Small intestine (tissue), 16 donors: Measurements from ENCODE around the gene FAM78A. TPM values are rescaled to one million over a fixed set of nuclear protein-coding genes. Genes with fewer than 3 reads are reported as not detected.

Experiments
- DNase-seq, 2 donors: peaks; one replicate each; pipeline versions ENCODE4 v3.0.0 to v3.0.0-alpha.2; 2013
- FAIRE-seq: peaks from 2 replicates; lab custom pipeline; 2012; peaks lifted over from hg19 to GRCh38; lab: Jason Lieb, UNC
- H3K27ac ChIP-seq, 3 donors: one replicate each; pipeline ENCODE4 v1.5.1; 2013; ENCODE audit warnings: low read length in 2 of 3, mild to moderate bottlenecking in 2 of 3, control low read depth in 1 of 3, inconsistent platforms in 1 of 3, low read depth in 1 of 3, moderate library complexity in 1 of 3
- H3K27me3 ChIP-seq, 3 donors: one replicate each; pipeline ENCODE4 v1.6.1; 2013; ENCODE audit warnings: low read length in 3 of 3, inconsistent platforms in 1 of 3; ENCODE audit not compliant: control insufficient read depth in 3 of 3, insufficient read depth in 3 of 3
- H3K36me3 ChIP-seq, 3 donors: one replicate each; pipeline ENCODE4 v1.6.1; 2013; ENCODE audit warnings: low read length in 3 of 3, inconsistent platforms in 1 of 3, low read depth in 1 of 3, mild to moderate bottlenecking in 1 of 3, moderate library complexity in 1 of 3; ENCODE audit not compliant: control insufficient read depth in 3 of 3, insufficient read depth in 2 of 3
- H3K4me1 ChIP-seq, 3 donors: one replicate each; pipeline ENCODE4 v1.6.1; 2013; ENCODE audit warnings: low read length in 2 of 3, inconsistent platforms in 1 of 3, low read depth in 1 of 3, mild to moderate bottlenecking in 1 of 3, moderate library complexity in 1 of 3; ENCODE audit not compliant: control insufficient read depth in 3 of 3, insufficient read depth in 2 of 3
- H3K4me3 ChIP-seq, 3 donors: one replicate each; pipeline ENCODE4 v1.5.1; 2013; ENCODE audit warnings: low read length in 3 of 3, control low read depth in 1 of 3, inconsistent platforms in 1 of 3, low read depth in 1 of 3, mild to moderate bottlenecking in 1 of 3, moderate library complexity in 1 of 3
- H3K9me3 ChIP-seq, 2 donors: one replicate each; pipeline ENCODE4 v1.6.1; 2013; ENCODE audit warnings: low read depth in 1 of 2, low read length in 1 of 2; ENCODE audit not compliant: control insufficient read depth in 2 of 2, insufficient read depth in 1 of 2
- WGBS, 3 donors: extraction: QIAGEN DNeasy Blood & Tissue Kit; methylation state at CpG; one replicate each; pipeline ENCODE4 v1.1.7; 2013; 5-methylcytosine and 5-hydroxymethylcytosine counted together
- long read RNA-seq, 10 donors: transcript quantifications; one replicate each; lab custom pipeline, GENCODE V29; 2026
- polyA plus RNA-seq, 4 donors: library from polyadenylated mRNA; stranded (reverse) in 3 of 4; unstranded in 1 of 4; fragments of 200-250 nt in 3 of 4; fragments of 120-200 nt in 1 of 4; gene quantifications; one replicate each; pipeline versions ENCODE4 v1.2.1 to v1.2.3, GENCODE V29; 2013
- donor health status: healthy with polysubstance abuse.
- donor health status: control.
- donor health status: control.
- donor health status: Bipolar disorder and iron deficiency.
- donor health status: healthy.

The FAM78A gene
- 1 to 10 TPM in 3 of 4 donors, under 1 TPM in 1; 0.89 to 3.2 (median 2.0) TPM for polyA plus RNA-seq
- long read RNA-seq, donor 1, partial matches to known transcripts: 0 of 3 reads
- long read RNA-seq, donor 1, other reads (novel, unspliced or antisense): 0 of 3 reads
- long read RNA-seq, donor 2, partial matches to known transcripts: 0 of 1 reads
- long read RNA-seq, donor 2, other reads (novel, unspliced or antisense): 0 of 1 reads
- long read RNA-seq, donor 3, partial matches to known transcripts: 0 of 1 reads
- long read RNA-seq, donor 3, other reads (novel, unspliced or antisense): 0 of 1 reads
- long read RNA-seq, donor 4: 0 reads
- long read RNA-seq, donor 5: 0 reads
- long read RNA-seq, donor 6: 0 reads
- long read RNA-seq, donor 7: 0 reads
- long read RNA-seq, donor 8, partial matches to known transcripts: 0 of 1 reads
- long read RNA-seq, donor 8, other reads (novel, unspliced or antisense): 0 of 1 reads
- long read RNA-seq, donor 9, partial matches to known transcripts: 0 of 1 reads
- long read RNA-seq, donor 9, other reads (novel, unspliced or antisense): 0 of 1 reads
- long read RNA-seq, donor 10, partial matches to known transcripts: 0 of 2 reads
- long read RNA-seq, donor 10, other reads (novel, unspliced or antisense): 0 of 2 reads

GRCh38 chr9:131276094-131276888 is at the start of gene FAM78A:
TSS of gene FAM78A (minus strand) at chr9:131276510. CDS start at chr9:131276179, 331 bp downstream.
- Histone ChIP-seq H3K9me3 (no peaks in the 10 kb centered on the region), H3K36me3 (no peaks in the 10 kb centered on the region), H3K27ac (peak within 1 kb of the TSS; percentile 25 to 94 (median 38)), H3K4me3 (peak within 1 kb of the TSS; percentile 24 to 72 (median 67)), H3K27me3 (peaks cover 0 to 42% (median 2%) of the 10 kb centered on the region in 3 donors), H3K4me1 (peaks cover 0 to 6% (median 0%) of the 10 kb centered on the region in 3 donors)
- FAIRE-seq (no peak), DNase-seq (peak; percentile 21 to 42)
- 6 to 8% (median 7%) methylated on average over 67 to 76 of the region's 76 CpGs for WGBS, 3 donors

GRCh38 chr9:131324736-131325679 is 48.7 kb upstream of the FAM78A start:
- WGBS, 3 donors: 82 to 87% (median 85%) methylated on average over 21 of the region's 21 CpGs
- H3K27me3 ChIP-seq: peaks cover 0 to 9% (median 0%) of the 10 kb centered on the region in 3 donors
- FAIRE-seq: no peak
- no peaks in the 10 kb centered on the region for H3K36me3 ChIP-seq
- DNase-seq: no peak
- no peaks in the 10 kb centered on the region for H3K4me1 ChIP-seq
- H3K9me3 ChIP-seq: peaks cover 0 to 5% of the 10 kb centered on the region in 2 donors
- no peak overlapping the region for H3K27ac ChIP-seq
- H3K4me3 ChIP-seq: no peak overlapping the region

- Histone ChIP-seq H3K4me1 (no peaks in the 10 kb centered on the region), H3K9me3 (peaks cover 0 to 5% of the 10 kb centered on the region in 2 donors), H3K27ac (no peak overlapping the region), H3K36me3 (no peaks in the 10 kb centered on the region), H3K27me3 (no peaks in the 10 kb centered on the region), H3K4me3 (no peak overlapping the region)
- DNase-seq: peak in 1 of 2 donors; percentile 11
- WGBS, 3 donors: 58 to 70% (median 60%) methylated on average over 8 of the region's 8 CpGs
- no peak for FAIRE-seq
Observed at GRCh38 chr9:131323629-131324028, 47.3 kb upstream of the FAM78A start.

GRCh38 chr9:131320031-131320685 is 43.8 kb upstream of the FAM78A start:
- H3K4me3 ChIP-seq: no peak overlapping the region
- no peaks in the 10 kb centered on the region for H3K36me3 ChIP-seq
- no peaks in the 10 kb centered on the region for H3K4me1 ChIP-seq
- H3K9me3 ChIP-seq: peaks cover 0 to 8% of the 10 kb centered on the region in 2 donors
- FAIRE-seq (no peak), DNase-seq (no peak)
- WGBS, 3 donors: 65 to 72% (median 66%) methylated on average over 18 to 19 of the region's 19 CpGs
- H3K27ac ChIP-seq: no peak overlapping the region
- H3K27me3 ChIP-seq: peaks cover 0 to 6% (median 0%) of the 10 kb centered on the region in 3 donors

GRCh38 chr9:131319486-131319885 is 43.2 kb upstream of the FAM78A start:
- no peak for FAIRE-seq
- 86 to 92% (median 86%) methylated on average over 12 of the region's 12 CpGs for WGBS, 3 donors
- H3K27me3 ChIP-seq: peaks cover 0 to 6% (median 0%) of the 10 kb centered on the region in 3 donors
- DNase-seq: no peak
- H3K9me3 ChIP-seq: peaks cover 0 to 8% of the 10 kb centered on the region in 2 donors
- H3K36me3 ChIP-seq: no peaks in the 10 kb centered on the region
- no peaks in the 10 kb centered on the region for H3K4me1 ChIP-seq
- no peak overlapping the region for H3K4me3 ChIP-seq
- no peak overlapping the region for H3K27ac ChIP-seq

- no peaks in the 10 kb centered on the region for H3K4me1 ChIP-seq
- no peaks in the 10 kb centered on the region for H3K36me3 ChIP-seq
- no peak for DNase-seq
- no peak for FAIRE-seq
- H3K9me3 ChIP-seq: peaks cover 0 to 5% of the 10 kb centered on the region in 2 donors
- WGBS, 3 donors: 76 to 85% (median 81%) methylated on average over 23 of the region's 23 CpGs
- H3K4me3 ChIP-seq: no peak overlapping the region
- H3K27me3 ChIP-seq: peaks cover 0 to 6% (median 0%) of the 10 kb centered on the region in 3 donors
- H3K27ac ChIP-seq: no peak overlapping the region
Observed at GRCh38 chr9:131318231-131319085, 42.1 kb upstream of the FAM78A start.
